Measurements from ENCODE around the gene STXBP6. TPM values are rescaled to one million over a fixed set of nuclear protein-coding genes. Genes with fewer than 3 reads are reported as not detected.

Gene STXBP6
- total and polyA plus RNA-seq, 2 experiments from 2014 or later, result 19.7 to 29.0 TPM

- Histone ChIP-seq H3K9me2 (ENCODE audit: insufficient read depth) (no peaks in the 10 kb centered on the region), H3F3A (replicated peaks; ENCODE audit: low read depth) (no peaks in the 10 kb centered on the region), H2AFZ (no peak overlapping the region), H3K4me1 (ENCODE audit: insufficient read depth) (peaks cover 15% of the 10 kb centered on the region), H4K20me1 (replicated peaks; ENCODE audit: insufficient read depth) (no peaks in the 10 kb centered on the region), H3K4me2 (no peak overlapping the region), H3K79me2 (replicated peaks; ENCODE audit: insufficient read depth) (no peaks in the 10 kb centered on the region), H3K27me3 (ENCODE audit: insufficient read depth) (no peaks in the 10 kb centered on the region), H3K36me3 (ENCODE audit: insufficient read depth) (no peaks in the 10 kb centered on the region), H3K4me3 (no peak overlapping the region), H3K27ac (ENCODE audit: low read depth) (no peak overlapping the region)
- TF ChIP-seq POLR2AphosphoS5 (IDR thresholded peaks at IDR 0.05; ENCODE audit: low read depth) (no peak), EZH2phosphoT487 (IDR thresholded peaks at IDR 0.05; ENCODE audit: unreplicated experiment) (no peak), STAT1 (IDR thresholded peaks at IDR 0.05; ENCODE audit: unreplicated experiment) (no peak), JUNB (IDR thresholded peaks at IDR 0.05; ENCODE audit: unreplicated experiment) (no peak), REST (IDR thresholded peaks at IDR 0.05; ENCODE audit: unreplicated experiment) (no peak), NANOG (IDR thresholded peaks at IDR 0.05; ENCODE audit: borderline replicate concordance) (no peak), ZNF331 (CRISPR knock-in tag; IDR thresholded peaks at IDR 0.05; ENCODE audit: low read depth) (no peak), CTCF (conservative IDR thresholded peaks at IDR 0.05; ENCODE audit: low read depth in 2 of 2) (no peak), ZNF114 (CRISPR knock-in tag; IDR thresholded peaks at IDR 0.05) (no peak), EZH2 (IDR thresholded peaks at IDR 0.05; ENCODE audit: low read depth, unreplicated experiment) (no peak)
- TF ChIP-seq, protein P1, sequence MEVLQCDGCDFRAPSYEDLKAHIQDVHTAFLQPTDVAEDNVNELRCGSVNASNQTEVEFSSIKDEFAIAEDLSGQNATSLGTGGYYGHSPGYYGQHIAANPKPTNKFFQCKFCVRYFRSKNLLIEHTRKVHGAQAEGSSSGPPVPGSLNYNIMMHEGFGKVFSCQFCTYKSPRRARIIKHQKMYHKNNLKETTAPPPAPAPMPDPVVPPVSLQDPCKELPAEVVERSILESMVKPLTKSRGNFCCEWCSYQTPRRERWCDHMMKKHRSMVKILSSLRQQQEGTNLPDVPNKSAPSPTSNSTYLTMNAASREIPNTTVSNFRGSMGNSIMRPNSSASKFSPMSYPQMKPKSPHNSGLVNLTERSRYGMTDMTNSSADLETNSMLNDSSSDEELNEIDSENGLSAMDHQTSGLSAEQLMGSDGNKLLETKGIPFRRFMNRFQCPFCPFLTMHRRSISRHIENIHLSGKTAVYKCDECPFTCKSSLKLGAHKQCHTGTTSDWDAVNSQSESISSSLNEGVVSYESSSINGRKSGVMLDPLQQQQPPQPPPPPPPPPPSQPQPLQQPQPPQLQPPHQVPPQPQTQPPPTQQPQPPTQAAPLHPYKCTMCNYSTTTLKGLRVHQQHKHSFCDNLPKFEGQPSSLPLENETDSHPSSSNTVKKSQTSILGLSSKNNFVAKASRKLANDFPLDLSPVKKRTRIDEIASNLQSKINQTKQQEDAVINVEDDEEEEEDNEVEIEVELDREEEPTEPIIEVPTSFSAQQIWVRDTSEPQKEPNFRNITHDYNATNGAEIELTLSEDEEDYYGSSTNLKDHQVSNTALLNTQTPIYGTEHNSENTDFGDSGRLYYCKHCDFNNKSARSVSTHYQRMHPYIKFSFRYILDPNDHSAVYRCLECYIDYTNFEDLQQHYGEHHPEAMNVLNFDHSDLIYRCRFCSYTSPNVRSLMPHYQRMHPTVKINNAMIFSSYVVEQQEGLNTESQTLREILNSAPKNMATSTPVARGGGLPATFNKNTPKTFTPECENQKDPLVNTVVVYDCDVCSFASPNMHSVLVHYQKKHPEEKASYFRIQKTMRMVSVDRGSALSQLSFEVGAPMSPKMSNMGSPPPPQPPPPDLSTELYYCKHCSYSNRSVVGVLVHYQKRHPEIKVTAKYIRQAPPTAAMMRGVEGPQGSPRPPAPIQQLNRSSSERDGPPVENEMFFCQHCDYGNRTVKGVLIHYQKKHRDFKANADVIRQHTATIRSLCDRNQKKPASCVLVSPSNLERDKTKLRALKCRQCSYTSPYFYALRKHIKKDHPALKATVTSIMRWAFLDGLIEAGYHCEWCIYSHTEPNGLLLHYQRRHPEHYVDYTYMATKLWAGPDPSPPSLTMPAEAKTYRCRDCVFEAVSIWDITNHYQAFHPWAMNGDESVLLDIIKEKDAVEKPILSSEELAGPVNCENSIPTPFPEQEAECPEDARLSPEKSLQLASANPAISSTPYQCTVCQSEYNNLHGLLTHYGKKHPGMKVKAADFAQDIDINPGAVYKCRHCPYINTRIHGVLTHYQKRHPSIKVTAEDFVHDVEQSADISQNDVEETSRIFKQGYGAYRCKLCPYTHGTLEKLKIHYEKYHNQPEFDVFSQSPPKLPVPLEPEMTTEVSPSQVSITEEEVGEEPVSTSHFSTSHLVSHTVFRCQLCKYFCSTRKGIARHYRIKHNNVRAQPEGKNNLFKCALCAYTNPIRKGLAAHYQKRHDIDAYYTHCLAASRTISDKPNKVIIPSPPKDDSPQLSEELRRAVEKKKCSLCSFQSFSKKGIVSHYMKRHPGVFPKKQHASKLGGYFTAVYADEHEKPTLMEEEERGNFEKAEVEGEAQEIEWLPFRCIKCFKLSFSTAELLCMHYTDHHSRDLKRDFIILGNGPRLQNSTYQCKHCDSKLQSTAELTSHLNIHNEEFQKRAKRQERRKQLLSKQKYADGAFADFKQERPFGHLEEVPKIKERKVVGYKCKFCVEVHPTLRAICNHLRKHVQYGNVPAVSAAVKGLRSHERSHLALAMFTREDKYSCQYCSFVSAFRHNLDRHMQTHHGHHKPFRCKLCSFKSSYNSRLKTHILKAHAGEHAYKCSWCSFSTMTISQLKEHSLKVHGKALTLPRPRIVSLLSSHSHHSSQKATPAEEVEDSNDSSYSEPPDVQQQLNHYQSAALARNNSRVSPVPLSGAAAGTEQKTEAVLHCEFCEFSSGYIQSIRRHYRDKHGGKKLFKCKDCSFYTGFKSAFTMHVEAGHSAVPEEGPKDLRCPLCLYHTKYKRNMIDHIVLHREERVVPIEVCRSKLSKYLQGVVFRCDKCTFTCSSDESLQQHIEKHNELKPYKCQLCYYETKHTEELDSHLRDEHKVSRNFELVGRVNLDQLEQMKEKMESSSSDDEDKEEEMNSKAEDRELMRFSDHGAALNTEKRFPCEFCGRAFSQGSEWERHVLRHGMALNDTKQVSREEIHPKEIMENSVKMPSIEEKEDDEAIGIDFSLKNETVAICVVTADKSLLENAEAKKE (CRISPR knock-in tag; IDR thresholded peaks at IDR 0.05), result no peak
- Mint-ChIP-seq H3K9me3 (no peaks in the 10 kb centered on the region), H3K27me3 (ENCODE audit: insufficient read depth, low read depth, poor library complexity) (peaks cover 1% of the 10 kb centered on the region), H3K27ac (no peak overlapping the region), H3K4me3 (no peak overlapping the region), H3K36me3 (ENCODE audit: low read depth) (no peaks in the 10 kb centered on the region), H3K4me1 (peaks cover 36% of the 10 kb centered on the region)
- no peak for DNase-seq (ENCODE audit: low spot score)
- ATAC-seq, result no peak
Observed at GRCh38 chr14:24915958-24916595, 133.9 kb downstream of the STXBP6 start.

All from GM23338 (cell line).